Measurements from ENCODE around the gene ERRFI1.

ERRFI1 gene

DNA sequence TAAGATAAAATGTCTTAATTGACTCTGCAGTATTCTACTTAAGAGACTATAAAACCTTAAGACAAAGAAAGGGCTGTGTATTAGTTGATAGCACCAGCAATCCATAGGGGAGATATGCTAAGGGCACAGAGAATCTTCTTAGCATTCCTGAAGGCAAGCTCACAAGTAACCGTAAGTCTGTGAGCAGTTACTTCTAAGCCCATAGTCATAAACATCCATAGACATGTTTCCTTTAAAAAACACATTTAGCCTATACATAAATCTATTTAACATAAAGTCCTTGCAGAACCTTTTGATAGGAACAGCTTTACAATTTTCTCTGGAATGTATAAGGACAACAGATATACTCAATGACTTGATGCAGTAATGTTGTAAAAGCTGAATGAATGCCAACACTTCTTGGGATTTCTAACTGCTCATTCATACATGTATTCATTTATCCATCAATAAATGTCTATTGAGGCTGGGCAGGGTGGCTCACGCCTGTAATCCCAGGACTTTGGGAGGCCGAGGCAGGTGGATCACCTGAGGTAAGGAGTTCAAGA is 6.3 kb upstream of the ERRFI1 start:
- DNase-seq (ENCODE audit: low spot score), result no peak
- no peak overlapping the region for H3K27ac ChIP-seq
- no peak for TF ChIP-seq CTCF (conservative IDR thresholded peaks at IDR 0.05; ENCODE audit: low read depth)
- ChIA-PET POLR2A (ENCODE audit: low non-redundant PET) (no interaction called here), CTCF (interaction anchor here (0.6 kb wide), 1 partner anchor 191 kb away, joined by 4 read pairs; no protein-coding TSS in a partner anchor)

GRCh38 chr1:8031176-8031785 is 5.2 kb upstream of the ERRFI1 start:
- ChIA-PET CTCF (interaction anchor here (0.6 to 1.6 kb wide), 6 partner anchors 16 to 283 kb away, joined by 3 to 4 read pairs (median 3); no protein-coding TSS in a partner anchor), POLR2A (ENCODE audit: low non-redundant PET) (no interaction called here)
- TF ChIP-seq CTCF (conservative IDR thresholded peaks at IDR 0.05; ENCODE audit: low read depth), result peak; percentile 83
- no peak for DNase-seq (ENCODE audit: low spot score)
- no peak overlapping the region for H3K27ac ChIP-seq

GRCh38 chr1:8028571-8028910 is 2.4 kb upstream of the ERRFI1 start:
- no peak for TF ChIP-seq CTCF (conservative IDR thresholded peaks at IDR 0.05; ENCODE audit: low read depth)
- ChIA-PET POLR2A (ENCODE audit: low non-redundant PET) (interaction anchor here (0.6 kb wide), 1 partner anchor 225 kb away, joined by 3 read pairs; no protein-coding TSS in a partner anchor), CTCF (interaction anchor here (0.6 to 2.0 kb wide), 5 partner anchors 286 to 939 kb away, joined by 3 to 11 read pairs (median 3); no protein-coding TSS in a partner anchor)
- DNase-seq (ENCODE audit: low spot score), result no peak
- no peak overlapping the region for H3K27ac ChIP-seq

DNA sequence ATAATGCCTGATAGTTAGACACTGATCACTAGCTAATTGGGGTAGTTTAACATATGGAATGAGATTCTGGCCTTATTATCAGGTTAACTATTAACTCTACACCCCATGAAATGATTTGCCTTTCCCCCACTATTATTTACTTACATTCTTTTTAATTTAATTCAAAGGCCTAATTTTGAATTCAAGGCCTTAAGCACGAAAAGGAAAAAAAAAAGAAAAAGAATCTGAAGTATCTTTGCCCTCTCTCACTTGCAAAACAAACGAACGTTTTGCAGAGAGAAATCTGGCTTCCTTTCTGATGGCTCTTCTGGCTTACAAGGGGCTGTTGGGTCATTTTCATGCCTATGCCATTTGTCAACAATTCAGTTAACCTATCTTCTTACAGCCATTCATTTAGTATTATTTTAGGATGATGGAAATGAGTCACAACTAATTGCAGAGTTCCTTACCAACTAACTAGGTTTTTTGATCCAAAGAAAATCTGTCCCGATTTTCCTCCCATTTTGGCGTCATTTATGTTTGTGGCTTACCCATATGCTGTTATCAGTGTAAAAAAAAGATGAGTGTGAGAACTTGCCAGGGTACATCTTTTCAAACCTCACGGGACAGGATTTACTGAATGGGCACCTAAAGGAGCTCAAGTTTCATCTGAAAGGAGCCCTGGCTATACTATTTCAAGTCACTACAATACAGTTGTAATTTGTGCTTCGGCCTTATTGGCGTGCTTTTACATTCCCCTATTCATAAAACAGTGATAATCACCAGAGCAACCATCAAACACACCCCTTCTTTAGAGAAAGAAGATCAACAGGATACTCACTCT is 1.9 kb upstream of the ERRFI1 start:
- no peak for DNase-seq (ENCODE audit: low spot score)

GRCh38 chr1:8026976-8027747 is 1.1 kb upstream of the ERRFI1 start:
- no peak for TF ChIP-seq CTCF (conservative IDR thresholded peaks at IDR 0.05; ENCODE audit: low read depth)
- ChIA-PET POLR2A (ENCODE audit: low non-redundant PET) (interaction anchor here (0.5 kb wide), 1 partner anchor 58 kb away, joined by 9 read pairs; no protein-coding TSS in a partner anchor), CTCF (interaction anchor here (0.6 to 2.0 kb wide), 4 partner anchors 18 to 323 kb away, joined by 3 to 11 read pairs (median 4); no protein-coding TSS in a partner anchor)
- DNase-seq (ENCODE audit: low spot score), result no peak
- peak overlapping the region; percentile 85 for H3K27ac ChIP-seq

More for the DNA sequence above, 1.9 kb upstream of the ERRFI1 start:
- CTCF ChIA-PET, result interaction anchor here (0.6 to 2.0 kb wide), 5 partner anchors 231 to 939 kb away, joined by 3 to 11 read pairs (median 3); no protein-coding TSS in a partner anchor
- TF ChIP-seq CTCF (conservative IDR thresholded peaks at IDR 0.05; ENCODE audit: low read depth), result no peak
- H3K27ac ChIP-seq, result peak overlapping the region; percentile 85
- POLR2A ChIA-PET (ENCODE audit: low non-redundant PET), result interaction anchor here (0.5 to 0.6 kb wide), 2 partner anchors 58 to 226 kb away, joined by 3 to 9 read pairs; no protein-coding TSS in a partner anchor

All from RWPE1 (cell line).